ENCODE measurements around the gene SPCS3. TPM values are rescaled to one million over a fixed set of nuclear protein-coding genes. Genes with fewer than 3 reads are reported as not detected.

The SPCS3 gene
- total and polyA plus RNA-seq, 2 of the 13 experiments (the other 11 are each of a cell fraction or from before 2014, with no cell fraction given), result 26.3 to 57.0 TPM

DNA sequence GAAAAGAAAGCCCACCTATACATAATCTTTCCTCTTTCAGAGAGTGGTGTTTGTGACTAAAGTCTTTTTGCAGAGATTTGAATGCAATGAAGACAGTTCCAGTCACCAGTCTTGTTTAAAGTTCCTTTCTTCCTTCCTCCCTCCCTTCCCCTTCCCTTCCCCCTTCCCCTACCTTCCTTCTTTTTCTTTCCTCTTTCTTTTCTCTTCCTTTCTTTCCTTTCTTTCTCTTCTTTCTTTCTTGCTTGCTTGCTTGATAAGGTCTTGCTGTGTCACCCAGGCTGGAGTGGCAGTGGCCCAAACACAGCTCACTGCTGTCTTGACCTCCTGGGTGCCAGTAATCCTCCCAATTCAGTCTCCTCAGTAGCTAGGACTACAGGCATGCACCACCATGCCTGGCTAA lies 31.7 kb upstream of the SPCS3 start:
- intact Hi-C loops (cut with micrococcal nuclease; ENCODE audit: unreplicated experiment) (loop anchor here (5.0 kb wide), 1 partner anchor 1244 kb away; no protein-coding TSS in a partner anchor), in situ Hi-C loops (cut with HindIII; ENCODE audit: extremely low pct_ligation_motif_present, low pct_unique_long_range_greater_than_20kb) (no loop called here)
- TF ChIP-seq HNRNPK (IDR thresholded peaks at IDR 0.05; ENCODE audit: low read depth, low read length, poor library complexity, severe bottlenecking) (peak; percentile 60), ZNF737 (CRISPR knock-in tag; IDR thresholded peaks at IDR 0.05; ENCODE audit: borderline replicate concordance) (no peak)
- CTCF ChIA-PET (ENCODE audit: low intra/inter-chr PET ratio, low total read pairs), result no interaction called here
- Histone ChIP-seq H3K36me3 (replicated peaks in 1 of 2; ENCODE audit: control insufficient read depth in 1 of 2, insufficient read depth in 2 of 2, low read length in 2 of 2) (no peaks in the 10 kb centered on the region), H3K9ac (ENCODE audit: insufficient read depth, low read depth, low read length) (no peak overlapping the region), H3K27me3 (ENCODE audit: control insufficient read depth in 1 of 2, insufficient read depth in 2 of 2, low read length in 2 of 2) (no peaks in the 10 kb centered on the region), H3K4me3 (replicated peaks in 1 of 3; ENCODE audit: insufficient read depth in 1 of 3, low read depth in 2 of 3, low read length in 3 of 3) (no peak overlapping the region), H2AFZ (ENCODE audit: low read length) (no peak overlapping the region), H3K4me1 (ENCODE audit: insufficient read depth, low read length) (no peaks in the 10 kb centered on the region), H3K9me3 (ENCODE audit: low read length) (no peaks in the 10 kb centered on the region), H3K79me2 (ENCODE audit: insufficient read depth, low read length) (no peaks in the 10 kb centered on the region), H4K20me1 (ENCODE audit: insufficient read depth, low read length) (no peaks in the 10 kb centered on the region), H3K4me2 (ENCODE audit: low read depth, low read length) (no peak overlapping the region), H3K27ac (ENCODE audit: extremely low read length, insufficient read depth, low read length) (no peak overlapping the region)
- POLR2A ChIA-PET, result no interaction called here
- no peak for ATAC-seq
- DNase-seq (ENCODE audit: low spot score), result no peak
- BruUV-seq (replicated peaks), result no TSS peak
- no peak for FAIRE-seq

DNA sequence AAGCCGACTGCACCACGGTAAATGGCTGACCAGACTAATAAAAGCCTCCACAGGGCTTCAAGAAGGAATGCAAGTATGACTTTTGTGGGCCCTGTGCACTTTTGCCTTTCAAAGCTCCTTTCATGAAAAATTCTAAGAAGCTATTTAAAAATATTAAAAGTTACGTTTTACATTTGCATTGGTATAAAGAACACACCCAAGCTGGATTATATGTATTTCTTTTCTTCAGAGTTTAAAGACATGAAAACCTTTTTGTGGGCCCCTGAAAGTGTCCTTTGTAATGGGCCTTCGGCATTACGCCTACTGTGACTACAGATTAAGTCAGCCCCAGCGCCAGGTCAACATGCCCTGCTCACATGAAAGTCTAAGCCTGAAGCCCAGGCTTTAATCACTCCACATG lies 30.2 kb upstream of the SPCS3 start:
- Histone ChIP-seq H4K20me1 (ENCODE audit: insufficient read depth, low read length) (no peaks in the 10 kb centered on the region), H3K36me3 (replicated peaks in 1 of 2; ENCODE audit: control insufficient read depth in 1 of 2, insufficient read depth in 2 of 2, low read length in 2 of 2) (no peaks in the 10 kb centered on the region), H3K4me2 (ENCODE audit: low read depth, low read length) (no peak overlapping the region), H3K4me1 (ENCODE audit: insufficient read depth, low read length) (no peaks in the 10 kb centered on the region), H3K9me3 (ENCODE audit: low read length) (no peaks in the 10 kb centered on the region), H3K27me3 (ENCODE audit: control insufficient read depth in 1 of 2, insufficient read depth in 2 of 2, low read length in 2 of 2) (no peaks in the 10 kb centered on the region), H3K27ac (ENCODE audit: extremely low read length, insufficient read depth, low read length) (no peak overlapping the region), H3K9ac (ENCODE audit: insufficient read depth, low read depth, low read length) (no peak overlapping the region), H3K79me2 (ENCODE audit: insufficient read depth, low read length) (no peaks in the 10 kb centered on the region), H3K4me3 (replicated peaks in 1 of 3; ENCODE audit: insufficient read depth in 1 of 3, low read depth in 2 of 3, low read length in 3 of 3) (no peak overlapping the region), H2AFZ (ENCODE audit: low read length) (no peak overlapping the region)
- DNase-seq (ENCODE audit: low spot score) (no peak), ATAC-seq (no peak), FAIRE-seq (no peak)
- intact Hi-C loops (cut with micrococcal nuclease; ENCODE audit: unreplicated experiment) (loop anchor here (5.0 kb wide), 1 partner anchor 1243 kb away; no protein-coding TSS in a partner anchor), in situ Hi-C loops (cut with HindIII; ENCODE audit: extremely low pct_ligation_motif_present, low pct_unique_long_range_greater_than_20kb) (no loop called here)
- POLR2A ChIA-PET, result no interaction called here
- BruUV-seq (replicated peaks), result no TSS peak
- CTCF ChIA-PET (ENCODE audit: low intra/inter-chr PET ratio, low total read pairs), result no interaction called here
- 14% methylated on average over 6 of the region's 6 CpGs for WGBS (ENCODE audit: low lambda C conversion rate)
- TF ChIP-seq, protein P1, sequence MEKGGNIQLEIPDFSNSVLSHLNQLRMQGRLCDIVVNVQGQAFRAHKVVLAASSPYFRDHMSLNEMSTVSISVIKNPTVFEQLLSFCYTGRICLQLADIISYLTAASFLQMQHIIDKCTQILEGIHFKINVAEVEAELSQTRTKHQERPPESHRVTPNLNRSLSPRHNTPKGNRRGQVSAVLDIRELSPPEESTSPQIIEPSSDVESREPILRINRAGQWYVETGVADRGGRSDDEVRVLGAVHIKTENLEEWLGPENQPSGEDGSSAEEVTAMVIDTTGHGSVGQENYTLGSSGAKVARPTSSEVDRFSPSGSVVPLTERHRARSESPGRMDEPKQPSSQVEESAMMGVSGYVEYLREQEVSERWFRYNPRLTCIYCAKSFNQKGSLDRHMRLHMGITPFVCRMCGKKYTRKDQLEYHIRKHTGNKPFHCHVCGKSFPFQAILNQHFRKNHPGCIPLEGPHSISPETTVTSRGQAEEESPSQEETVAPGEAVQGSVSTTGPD (CRISPR knock-in tag; IDR thresholded peaks at IDR 0.05), result no peak
- TF ChIP-seq, protein P2, sequence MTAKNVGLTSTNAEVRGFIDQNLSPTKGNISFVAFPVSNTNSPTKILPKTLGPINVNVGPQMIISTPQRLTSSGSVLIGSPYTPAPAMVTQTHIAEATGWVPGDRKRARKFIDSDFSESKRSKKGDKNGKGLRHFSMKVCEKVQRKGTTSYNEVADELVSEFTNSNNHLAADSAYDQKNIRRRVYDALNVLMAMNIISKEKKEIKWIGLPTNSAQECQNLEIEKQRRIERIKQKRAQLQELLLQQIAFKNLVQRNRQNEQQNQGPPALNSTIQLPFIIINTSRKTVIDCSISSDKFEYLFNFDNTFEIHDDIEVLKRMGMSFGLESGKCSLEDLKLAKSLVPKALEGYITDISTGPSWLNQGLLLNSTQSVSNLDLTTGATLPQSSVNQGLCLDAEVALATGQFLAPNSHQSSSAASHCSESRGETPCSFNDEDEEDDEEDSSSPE (CRISPR knock-in tag; IDR thresholded peaks at IDR 0.05), result no peak
- TF ChIP-seq CAMTA2 (CRISPR knock-in tag; IDR thresholded peaks at IDR 0.05; ENCODE audit: borderline replicate concordance), result no peak
- no peak for TF ChIP-seq ZNF20 (CRISPR knock-in tag; IDR thresholded peaks at IDR 0.05)
- no peak for TF ChIP-seq ZBTB1 (CRISPR knock-in tag; IDR thresholded peaks at IDR 0.05; ENCODE audit: borderline replicate concordance)
- no peak for TF ChIP-seq BORCS8-MEF2B (CRISPR knock-in tag; IDR thresholded peaks at IDR 0.05)

All from HepG2 (cell line).